GM12874 (cell line): ENCODE results near the gene GNPTAB.

Source experiments
- TF ChIP-seq, protein P1 (sequence below): IDR thresholded peaks from 2 replicates; pipeline ENCODE4 v1.5.1; 2011; ENCODE audit warnings: low read depth, mild to moderate bottlenecking, control low read depth, low read length, moderate library complexity; ENCODE audit not compliant: insufficient read depth

Gene GNPTAB

DNA sequence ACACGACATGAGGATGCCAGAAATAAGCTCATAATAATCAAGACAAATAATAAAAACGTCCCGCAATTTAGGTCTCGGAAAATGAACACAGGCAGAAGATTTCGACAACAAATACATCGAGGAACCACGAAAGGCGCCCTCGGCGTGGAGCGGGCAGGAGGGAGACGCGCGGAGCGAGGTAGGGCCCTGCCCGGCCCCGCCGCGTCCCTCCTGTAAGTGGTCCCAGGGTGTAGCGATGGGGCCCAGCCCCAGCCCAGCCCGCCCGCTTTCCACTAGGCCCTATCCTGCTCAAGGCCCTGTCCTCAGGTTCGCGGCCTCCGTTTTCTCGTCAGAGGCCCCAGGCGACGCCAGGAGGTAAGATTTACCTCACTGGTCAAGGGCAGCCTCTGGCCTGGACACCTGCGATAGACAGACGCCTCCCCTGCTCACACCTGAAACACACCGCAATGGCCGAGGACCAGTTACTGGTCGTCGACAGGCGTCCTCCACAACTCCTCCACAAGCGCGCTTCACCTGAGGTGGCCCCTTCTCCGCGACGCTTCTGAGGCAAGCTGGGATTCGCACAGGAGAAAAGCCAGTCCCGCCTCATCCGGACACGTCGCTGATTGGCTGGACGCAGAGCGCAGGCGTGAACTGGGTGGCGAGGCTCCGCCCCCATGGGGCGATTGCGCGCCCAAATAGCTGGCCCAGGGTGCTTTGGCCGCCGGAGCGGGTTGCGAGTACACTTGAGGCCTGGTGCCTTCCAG, 91.7 kb downstream of the GNPTAB start, which contains the start of gene SYCP3:
SYCP3 (minus strand) TSS at position 543 of the 746 bp plus-strand sequence. CDS start 1,527 bp downstream, outside the sequence.
- TF ChIP-seq, protein P1, sequence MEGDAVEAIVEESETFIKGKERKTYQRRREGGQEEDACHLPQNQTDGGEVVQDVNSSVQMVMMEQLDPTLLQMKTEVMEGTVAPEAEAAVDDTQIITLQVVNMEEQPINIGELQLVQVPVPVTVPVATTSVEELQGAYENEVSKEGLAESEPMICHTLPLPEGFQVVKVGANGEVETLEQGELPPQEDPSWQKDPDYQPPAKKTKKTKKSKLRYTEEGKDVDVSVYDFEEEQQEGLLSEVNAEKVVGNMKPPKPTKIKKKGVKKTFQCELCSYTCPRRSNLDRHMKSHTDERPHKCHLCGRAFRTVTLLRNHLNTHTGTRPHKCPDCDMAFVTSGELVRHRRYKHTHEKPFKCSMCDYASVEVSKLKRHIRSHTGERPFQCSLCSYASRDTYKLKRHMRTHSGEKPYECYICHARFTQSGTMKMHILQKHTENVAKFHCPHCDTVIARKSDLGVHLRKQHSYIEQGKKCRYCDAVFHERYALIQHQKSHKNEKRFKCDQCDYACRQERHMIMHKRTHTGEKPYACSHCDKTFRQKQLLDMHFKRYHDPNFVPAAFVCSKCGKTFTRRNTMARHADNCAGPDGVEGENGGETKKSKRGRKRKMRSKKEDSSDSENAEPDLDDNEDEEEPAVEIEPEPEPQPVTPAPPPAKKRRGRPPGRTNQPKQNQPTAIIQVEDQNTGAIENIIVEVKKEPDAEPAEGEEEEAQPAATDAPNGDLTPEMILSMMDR, result no peak

DNA sequence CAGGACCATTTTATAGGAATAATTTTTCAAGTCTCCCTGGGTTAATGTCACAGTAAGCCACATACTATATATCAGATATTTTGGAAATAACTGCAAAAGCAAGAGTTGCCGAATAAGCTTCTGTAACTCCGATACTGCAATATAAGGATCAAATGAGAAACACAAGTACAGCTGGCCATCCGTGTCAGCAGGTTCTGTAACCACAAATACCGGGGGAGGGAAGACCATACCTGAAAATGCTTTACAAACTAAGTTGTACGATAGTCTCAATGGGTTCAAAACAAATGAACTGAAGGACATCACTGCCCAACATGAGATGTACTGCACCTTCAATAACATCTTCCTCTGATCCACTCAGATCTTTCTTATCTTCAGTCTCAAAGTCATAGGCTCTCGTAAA, 93.3 kb downstream of the GNPTAB start:
- TF ChIP-seq, protein P1, result no peak

DNA sequence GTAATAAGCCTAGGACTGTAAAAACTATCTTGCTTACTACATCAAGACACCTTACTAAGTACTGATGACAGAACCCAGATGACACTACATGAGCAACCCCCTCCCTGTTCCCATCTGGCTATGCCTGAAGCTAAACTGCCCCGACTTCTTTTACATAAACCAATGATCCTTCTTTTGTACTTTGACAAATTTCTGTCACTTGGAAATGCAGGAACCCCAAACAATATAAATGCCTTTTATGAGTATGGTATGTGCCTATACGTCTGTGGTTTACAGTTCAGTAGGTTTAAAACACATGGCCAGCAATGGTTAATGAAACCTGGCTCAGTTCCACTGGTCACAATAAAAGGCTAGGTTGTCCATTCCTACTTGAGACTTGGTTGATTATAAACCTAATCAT, 97.6 kb downstream of the GNPTAB start:
- TF ChIP-seq, protein P1, result no peak

GRCh38 chr12:101732318-101732717, 98.4 kb downstream of the GNPTAB start:
- TF ChIP-seq, protein P1, result no peak

DNA sequence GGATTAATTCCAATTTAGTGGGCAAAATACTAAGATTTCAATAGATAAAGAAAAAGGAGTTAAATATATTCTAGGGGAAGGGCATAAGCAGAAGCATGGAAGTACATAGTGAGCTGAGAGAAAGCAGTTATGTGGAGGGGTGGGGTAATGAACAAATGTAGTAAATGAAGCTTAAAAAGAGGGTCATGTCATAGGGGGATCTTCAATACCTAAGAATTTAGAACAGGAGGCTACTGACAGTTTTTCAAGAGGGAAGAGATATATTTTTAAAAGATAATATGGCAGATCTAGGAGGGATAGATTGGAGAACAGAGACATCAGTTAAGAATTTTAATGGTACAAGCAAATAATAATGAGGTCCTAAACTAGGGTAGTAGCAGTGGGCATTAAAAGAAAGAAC, 100.9 kb downstream of the GNPTAB start:
- TF ChIP-seq, protein P1, result no peak

GRCh38 chr12:101727098-101727497, 103.7 kb downstream of the GNPTAB start:
- TF ChIP-seq, protein P1, result no peak

DNA sequence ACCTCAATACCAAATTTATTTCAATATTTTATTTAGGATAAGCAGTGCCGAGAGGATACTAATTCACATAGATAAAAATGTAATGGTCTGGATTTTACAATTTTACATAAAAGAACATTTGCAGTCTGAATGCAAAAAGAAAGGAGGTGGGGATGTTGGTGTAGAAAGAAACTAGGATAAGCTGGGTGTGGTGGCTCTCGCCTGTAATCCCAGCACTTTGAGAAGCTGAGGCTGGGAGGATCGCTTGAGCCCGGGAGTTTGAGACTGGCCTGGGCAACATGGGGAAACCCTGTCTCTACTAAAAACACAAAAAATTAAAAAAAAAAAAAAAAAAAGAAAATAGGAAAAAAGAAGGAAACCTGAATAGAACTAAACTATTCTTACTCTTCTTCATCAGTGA, 108.4 kb downstream of the GNPTAB start:
- TF ChIP-seq, protein P1, result no peak
